Upper lobe of right lung (tissue), 1 donor: ENCODE results near the gene LRRFIP1. TPM values are rescaled to one million over a fixed set of nuclear protein-coding genes. Genes with fewer than 3 reads are reported as not detected.

Experiments
- ATAC-seq: fragments of 200-7000 bp; cut with Tn5 transposase; one replicate; pipeline ENCODE4 v1.9.1; 2020; ENCODE audit warnings: mild to moderate bottlenecking, moderate library complexity
- DNase-seq: peaks from one replicate; pipeline ENCODE4 v3.0.0-alpha.2; 2020
- H3K27ac ChIP-seq: fragments of 200-600 bp; one replicate; pipeline ENCODE4 v1.8.0; 2022
- H3K27me3 ChIP-seq: fragments of 200-600 bp; one replicate; pipeline ENCODE4 v1.8.0; 2022; ENCODE audit warnings: mild to moderate bottlenecking
- H3K36me3 ChIP-seq: fragments of 200-600 bp; one replicate; pipeline ENCODE4 v1.8.0; 2022
- H3K4me1 ChIP-seq: fragments of 200-600 bp; one replicate; pipeline ENCODE4 v1.8.0; 2022
- H3K4me3 ChIP-seq: fragments of 200-600 bp; one replicate; pipeline ENCODE4 v1.8.0; 2022; ENCODE audit warnings: mild to moderate bottlenecking
- H3K9me3 ChIP-seq: fragments of 200-600 bp; one replicate; pipeline ENCODE4 v1.8.0; 2022
- intact Hi-C: fragments of 100-400 bp; cut with DNase I; formaldehyde crosslinking; loops from one replicate; pipeline ENCODE4 v1.11.0; 2022
- total RNA-seq: library from RNA; stranded (reverse); fragmentation: NEBNext Ultra II Directional; extraction: Animal tissue kit (Norgen Biotek cat#: 25700); gene quantifications from one replicate; pipeline ENCODE4 v1.2.1, GENCODE V29; 2021
- TF ChIP-seq, protein P1 (sequence below): fragments of 200-600 bp; IDR thresholded peaks from one replicate; pipeline ENCODE4 v1.8.0; 2022; ENCODE audit warnings: antibody characterized with exemption
- donor health status: DM: no; HTN: yes; CAD: no; lungs with severe emphysema.

Gene LRRFIP1
- total RNA-seq, 1 donor from 2014 or later: 178 TPM

GRCh38 chr2:237791977-237792727, 164.8 kb downstream of the LRRFIP1 start:
- H3K36me3 ChIP-seq: no peaks in the 10 kb centered on the region
- no peaks in the 10 kb centered on the region for H3K4me1 ChIP-seq
- peaks cover 3% of the 10 kb centered on the region for H3K9me3 ChIP-seq
- no peak overlapping the region for H3K27ac ChIP-seq
- no peak for DNase-seq
- TF ChIP-seq, protein P1, sequence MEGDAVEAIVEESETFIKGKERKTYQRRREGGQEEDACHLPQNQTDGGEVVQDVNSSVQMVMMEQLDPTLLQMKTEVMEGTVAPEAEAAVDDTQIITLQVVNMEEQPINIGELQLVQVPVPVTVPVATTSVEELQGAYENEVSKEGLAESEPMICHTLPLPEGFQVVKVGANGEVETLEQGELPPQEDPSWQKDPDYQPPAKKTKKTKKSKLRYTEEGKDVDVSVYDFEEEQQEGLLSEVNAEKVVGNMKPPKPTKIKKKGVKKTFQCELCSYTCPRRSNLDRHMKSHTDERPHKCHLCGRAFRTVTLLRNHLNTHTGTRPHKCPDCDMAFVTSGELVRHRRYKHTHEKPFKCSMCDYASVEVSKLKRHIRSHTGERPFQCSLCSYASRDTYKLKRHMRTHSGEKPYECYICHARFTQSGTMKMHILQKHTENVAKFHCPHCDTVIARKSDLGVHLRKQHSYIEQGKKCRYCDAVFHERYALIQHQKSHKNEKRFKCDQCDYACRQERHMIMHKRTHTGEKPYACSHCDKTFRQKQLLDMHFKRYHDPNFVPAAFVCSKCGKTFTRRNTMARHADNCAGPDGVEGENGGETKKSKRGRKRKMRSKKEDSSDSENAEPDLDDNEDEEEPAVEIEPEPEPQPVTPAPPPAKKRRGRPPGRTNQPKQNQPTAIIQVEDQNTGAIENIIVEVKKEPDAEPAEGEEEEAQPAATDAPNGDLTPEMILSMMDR: no peak
- H3K27me3 ChIP-seq: no peaks in the 10 kb centered on the region
- intact Hi-C loops: no loop called here
- no peak overlapping the region for H3K4me3 ChIP-seq
- ATAC-seq: peak; percentile 36

- intact Hi-C loops: no loop called here
- H3K9me3 ChIP-seq: no peaks in the 10 kb centered on the region
- H3K27ac ChIP-seq: no peak overlapping the region
- H3K4me1 ChIP-seq: no peaks in the 10 kb centered on the region
- TF ChIP-seq, protein P1: no peak
- no peaks in the 10 kb centered on the region for H3K36me3 ChIP-seq
- DNase-seq: no peak
- H3K27me3 ChIP-seq: no peaks in the 10 kb centered on the region
- ATAC-seq: no peak
- no peak overlapping the region for H3K4me3 ChIP-seq
Measured at GRCh38 chr2:237797253-237797652, 169.9 kb downstream of the LRRFIP1 start.

DNA sequence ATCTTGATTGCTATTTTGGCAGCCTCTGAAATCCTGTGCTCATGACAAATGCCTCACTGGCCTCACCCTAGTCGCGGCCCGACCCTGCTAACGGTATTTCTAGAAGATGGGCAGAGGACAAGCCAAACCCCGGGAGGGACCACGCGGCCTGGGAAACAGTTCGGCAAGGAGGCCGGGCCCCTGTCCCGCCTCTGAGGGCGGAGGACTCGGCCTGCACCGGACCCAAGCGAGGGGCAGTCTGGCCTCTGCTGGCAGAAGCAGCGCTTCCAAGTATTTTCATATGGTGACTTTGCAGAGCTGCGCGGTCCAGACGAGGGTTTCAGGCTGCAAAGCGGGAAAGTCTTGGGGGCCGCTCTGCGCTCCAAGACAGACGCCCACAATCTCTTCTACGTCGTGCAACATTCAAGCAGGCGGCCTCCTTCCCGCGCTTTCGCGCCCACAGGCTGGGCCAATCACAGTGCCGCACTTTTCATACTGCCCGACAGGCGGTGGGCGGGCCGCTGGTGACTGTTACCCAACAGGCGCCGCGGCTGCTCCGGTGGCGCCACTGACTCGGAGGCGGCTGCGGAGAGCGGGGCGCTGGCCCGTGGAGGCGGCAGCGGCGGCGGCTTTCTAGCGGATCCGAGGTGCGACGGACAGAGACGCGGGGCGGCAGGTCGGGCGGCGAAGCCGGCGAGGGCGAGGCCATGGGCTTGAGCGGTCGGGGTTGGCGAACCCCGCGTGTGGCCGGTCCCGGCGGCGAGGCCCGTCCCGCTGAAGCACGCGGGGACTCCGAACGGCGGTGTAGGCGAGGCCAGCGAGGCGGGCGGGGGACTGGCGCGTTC, 171.1 kb downstream of the LRRFIP1 start, which contains the start of gene RBM44:
RBM44 (plus strand) TSS at position 544 of the 824 bp plus-strand sequence. CDS start 14,831 bp downstream, outside the sequence.
- H3K9me3 ChIP-seq: no peaks in the 10 kb centered on the region
- no peak for DNase-seq
- peak; percentile 20 for ATAC-seq
- TF ChIP-seq, protein P1: no peak
- no peaks in the 10 kb centered on the region for H3K4me1 ChIP-seq
- no peak within 1 kb of the TSS for H3K27ac ChIP-seq
- no peaks in the 10 kb centered on the region for H3K36me3 ChIP-seq
- intact Hi-C loops: no loop called here
- no peaks in the 10 kb centered on the region for H3K27me3 ChIP-seq
- H3K4me3 ChIP-seq: no peak within 1 kb of the TSS

GRCh38 chr2:237799060-237799428, 171.7 kb downstream of the LRRFIP1 start:
- Histone ChIP-seq H3K9me3 (no peaks in the 10 kb centered on the region), H3K27me3 (no peaks in the 10 kb centered on the region), H3K27ac (no peak overlapping the region), H3K4me3 (no peak overlapping the region), H3K4me1 (no peaks in the 10 kb centered on the region), H3K36me3 (no peaks in the 10 kb centered on the region)
- intact Hi-C loops: no loop called here
- TF ChIP-seq, protein P1: no peak
- ATAC-seq: no peak
- DNase-seq: no peak

DNA sequence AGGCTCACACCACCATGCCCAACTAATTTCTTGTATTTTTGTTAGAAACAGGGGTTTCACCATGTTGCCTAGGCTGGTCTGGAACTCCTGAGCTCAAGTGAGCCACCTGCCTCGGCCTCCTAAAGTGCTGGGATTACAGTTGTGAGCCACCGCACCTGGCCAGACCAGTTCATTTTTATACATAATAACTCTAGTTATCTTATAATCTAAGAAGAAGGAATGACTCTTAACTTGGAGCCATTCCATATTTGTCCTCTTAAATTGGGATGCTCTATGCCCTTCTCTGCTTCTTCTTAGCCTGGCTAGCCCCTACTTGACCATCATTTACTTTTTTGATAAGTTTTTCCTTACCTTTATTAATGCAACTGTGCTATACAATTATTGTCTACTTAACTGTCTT, 174.1 kb downstream of the LRRFIP1 start:
- H3K27ac ChIP-seq: no peak overlapping the region
- DNase-seq: no peak
- ATAC-seq: no peak
- no peak overlapping the region for H3K4me3 ChIP-seq
- H3K4me1 ChIP-seq: no peaks in the 10 kb centered on the region
- H3K27me3 ChIP-seq: no peaks in the 10 kb centered on the region
- no peaks in the 10 kb centered on the region for H3K36me3 ChIP-seq
- intact Hi-C loops: no loop called here
- TF ChIP-seq, protein P1: no peak
- no peaks in the 10 kb centered on the region for H3K9me3 ChIP-seq
